Sciatic nerve (tissue), 2 donors: ENCODE data around the gene RNF111. TPM values are rescaled to one million over a fixed set of nuclear protein-coding genes. Genes with fewer than 3 reads are reported as not detected.
"Not testable (repeated sequence)": the region's sequence is repeated elsewhere in the genome, so short reads cannot be mapped to it uniquely, and the experiment has no call there.

ENCODE experiments used
- ATAC-seq: fragments of 200-7000 bp; cut with Tn5 transposase; one replicate; pipeline ENCODE4 v1.9.1; 2020; ENCODE audit warnings: mild to moderate bottlenecking, moderate library complexity
- DNase-seq: peaks from one replicate; pipeline ENCODE4 v3.0.0-alpha.2; 2020; ENCODE audit warnings: low spot score
- intact Hi-C: fragments of 100-400 bp; cut with DNase I; formaldehyde crosslinking; loops from one replicate; pipeline ENCODE4 v1.14.2; 2022
- total RNA-seq: library from RNA; stranded (reverse); fragmentation: NEBNext Ultra II Directional; extraction: Animal tissue kit (Norgen Biotek cat#: 25700); gene quantifications from one replicate; pipeline ENCODE4 v1.2.1, GENCODE V29; 2021
- donor health status: DM: no; HTN: no; CAD: no.
- donor health status: DM: no; HTN: no; CAD: no.

RNF111 gene
- total RNA-seq, 1 donor from 2014 or later = 43.6 TPM

DNA sequence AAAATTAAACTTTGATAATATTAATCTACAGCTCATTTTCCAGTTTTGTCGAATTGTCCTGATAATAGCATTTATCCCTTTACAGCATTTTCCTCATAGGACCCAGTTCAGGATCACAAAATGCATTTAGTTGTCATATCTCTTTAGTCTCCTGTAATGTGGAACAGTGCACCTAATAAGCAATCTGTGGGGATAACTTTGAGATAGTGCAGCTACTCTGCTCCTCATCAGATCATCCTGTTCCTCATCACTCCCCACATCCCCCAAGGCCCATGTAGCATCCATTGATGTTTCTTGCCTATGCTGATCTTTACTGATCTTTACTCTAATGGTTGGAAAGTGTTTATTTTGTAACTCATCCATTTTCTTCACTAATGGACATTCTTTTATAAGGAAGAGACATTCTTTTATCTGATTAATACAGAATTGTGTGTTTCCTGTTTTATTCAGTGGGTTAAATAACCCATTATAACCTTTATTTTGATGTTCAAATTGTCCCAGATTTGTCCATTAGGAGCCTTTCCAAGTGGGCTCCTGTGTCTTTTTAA is 7.5 kb downstream of the RNF111 start:
- no peak for DNase-seq
- ATAC-seq = no peak
- intact Hi-C loops = no loop called here

DNA sequence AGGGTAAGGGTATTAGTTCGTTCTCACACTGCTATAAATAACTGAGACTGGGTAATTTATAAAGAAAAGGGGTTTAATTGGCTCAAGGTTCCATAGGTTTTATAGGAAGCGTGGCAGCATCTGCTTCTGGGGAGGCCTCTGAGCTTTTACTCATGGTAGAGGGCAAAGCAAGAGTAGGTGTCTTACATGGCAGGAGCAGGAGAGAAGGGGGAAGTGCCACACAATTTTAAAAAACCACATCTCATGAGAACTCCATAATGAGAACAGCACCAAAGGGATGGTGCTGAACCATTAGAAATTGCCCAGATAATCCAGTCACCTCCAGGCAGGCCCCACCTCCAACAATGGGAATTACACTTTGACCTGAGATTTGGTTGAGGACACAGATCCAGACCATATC is 12.2 kb downstream of the RNF111 start:
- no peak for ATAC-seq
- intact Hi-C loops = no loop called here
- no peak for DNase-seq

DNA sequence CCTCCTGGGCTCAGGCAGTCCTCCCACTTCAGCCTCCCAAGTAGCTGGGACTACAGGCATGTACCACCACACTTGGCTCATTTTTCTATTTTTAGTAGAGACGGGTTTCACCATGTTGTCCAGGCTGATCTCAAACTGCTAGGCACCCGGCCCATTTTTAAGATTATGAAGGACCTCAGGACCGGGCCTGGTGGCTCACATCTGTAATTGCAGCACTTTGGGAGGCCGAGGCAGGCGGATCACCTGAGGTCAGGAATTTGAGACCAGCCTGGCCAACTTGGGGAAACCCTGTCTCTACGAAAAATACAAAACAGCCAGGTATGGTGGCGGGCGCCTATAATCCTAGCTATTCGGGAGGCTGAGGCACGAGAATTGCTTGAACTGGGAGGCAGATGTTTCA is 12.8 kb downstream of the RNF111 start:
- ATAC-seq, intact Hi-C loops, DNase-seq: not testable (repeated sequence)

DNA sequence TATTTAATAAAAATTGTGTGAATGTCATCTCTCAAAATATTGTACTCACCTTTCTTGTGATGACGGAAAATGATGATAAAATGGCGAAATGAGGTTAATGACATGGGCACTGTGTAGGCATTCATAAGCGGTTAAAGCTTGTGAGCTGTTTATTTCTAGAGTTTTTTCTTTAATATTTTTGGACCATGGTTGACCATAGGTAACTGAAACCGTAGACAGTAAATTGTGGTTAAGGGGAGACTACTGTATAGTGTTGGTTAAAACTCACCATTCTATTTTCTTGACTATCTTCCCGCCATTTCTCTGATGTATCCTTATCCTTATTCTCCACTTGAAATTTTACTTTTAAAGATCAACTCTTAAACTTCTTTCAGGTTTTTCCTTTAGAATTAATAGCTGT is 14.5 kb downstream of the RNF111 start:
- no peak for DNase-seq
- intact Hi-C loops = no loop called here

DNA sequence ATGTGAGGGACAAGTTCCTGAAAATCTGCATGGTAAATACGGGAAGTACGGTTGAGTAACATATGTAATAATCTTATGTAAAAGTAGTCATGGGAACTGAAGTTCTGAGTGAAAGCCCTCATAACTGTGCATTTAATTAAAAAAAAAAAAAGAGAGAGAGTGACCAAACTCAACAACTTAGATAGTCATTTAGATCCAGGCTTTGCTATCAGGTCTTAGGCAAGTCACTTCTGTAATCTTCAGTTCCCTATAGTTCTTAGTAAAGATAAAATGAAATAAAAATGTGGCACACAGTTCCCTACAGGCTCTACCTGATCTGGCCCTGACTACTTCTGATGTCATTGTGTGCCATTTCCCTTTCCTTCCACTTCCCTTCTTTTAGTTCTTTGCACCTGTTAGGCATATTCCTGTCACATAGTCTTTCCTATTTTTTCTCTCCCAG is 15.0 kb downstream of the RNF111 start:
- intact Hi-C loops = no loop called here
- DNase-seq = no peak
- ATAC-seq = no peak

More for the DNA sequence above, 14.5 kb downstream of the RNF111 start:
- no peak for ATAC-seq

DNA sequence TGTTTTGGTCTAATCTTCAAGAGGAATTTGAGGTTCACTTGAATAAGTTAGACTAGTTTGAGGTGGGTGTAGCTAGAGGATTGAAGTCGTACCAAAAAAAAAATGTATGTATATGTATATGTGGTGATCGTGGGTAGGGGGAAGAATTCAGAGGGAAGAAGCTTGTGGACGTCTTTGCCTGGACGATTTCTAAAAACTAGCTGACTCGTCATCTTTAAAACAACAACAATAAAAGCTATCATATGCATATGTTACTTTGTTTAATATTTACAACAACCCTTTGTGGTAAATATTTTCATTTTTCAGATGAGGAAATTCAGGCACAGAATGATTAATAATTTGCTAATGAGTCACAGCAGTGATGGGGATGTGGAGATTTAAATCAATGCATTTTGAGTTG is 18.1 kb downstream of the RNF111 start:
- DNase-seq = no peak
- ATAC-seq = no peak
- intact Hi-C loops = no loop called here

DNA sequence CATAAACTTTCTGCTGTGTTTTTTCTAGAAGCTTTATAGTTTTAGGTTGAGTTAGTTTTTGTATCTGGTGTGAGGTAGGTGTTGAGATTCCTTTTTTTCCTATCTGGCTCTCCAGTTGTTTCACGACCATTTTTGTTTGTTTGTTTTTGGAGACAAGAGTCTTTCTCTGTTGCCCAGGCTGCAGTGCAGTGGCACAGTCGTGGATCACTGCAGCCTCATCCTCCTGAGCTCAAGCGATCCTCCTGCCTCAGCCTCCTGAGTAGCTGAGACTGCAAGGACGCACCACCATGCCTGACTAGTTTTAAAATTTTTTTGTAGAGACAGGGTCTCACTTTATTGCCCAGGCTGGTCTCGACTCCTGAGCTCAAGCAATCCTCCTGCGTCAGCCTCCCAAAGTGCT is 20.6 kb downstream of the RNF111 start:
- DNase-seq (no peak), ATAC-seq (no peak)
- intact Hi-C loops = no loop called here

DNA sequence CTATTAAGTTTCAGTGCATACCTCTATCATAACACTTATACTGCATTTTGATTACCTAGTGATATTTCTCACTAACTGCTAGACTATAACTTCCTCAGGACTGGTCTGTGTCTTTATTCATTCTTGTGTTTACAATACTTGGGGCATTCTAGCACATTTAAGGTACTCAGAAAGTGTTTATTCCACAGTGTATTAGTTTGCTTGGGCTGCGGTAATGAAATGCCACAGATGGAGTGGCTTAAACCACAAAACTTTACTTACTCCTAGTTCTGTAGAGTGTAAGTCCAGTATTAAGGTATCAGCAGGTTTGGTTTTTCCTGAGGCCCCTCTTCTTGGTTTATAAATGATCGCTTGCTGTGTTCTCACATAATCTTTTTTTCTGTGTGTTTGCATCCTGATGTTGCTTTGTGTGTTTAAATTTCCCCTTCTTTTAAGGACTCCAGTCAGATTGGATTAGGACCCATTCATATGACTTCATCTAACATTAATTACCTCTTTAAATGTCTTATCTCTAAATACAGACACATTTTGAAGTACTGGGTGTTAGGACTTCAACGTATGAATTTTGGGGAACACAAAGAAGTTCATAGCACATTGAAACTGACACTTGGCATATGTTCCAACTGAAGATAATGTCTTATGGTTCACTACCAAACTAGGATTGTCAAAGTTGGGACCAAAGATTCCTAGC is 23.9 kb downstream of the RNF111 start:
- ATAC-seq = no peak
- no peak for DNase-seq
- intact Hi-C loops = no loop called here

DNA sequence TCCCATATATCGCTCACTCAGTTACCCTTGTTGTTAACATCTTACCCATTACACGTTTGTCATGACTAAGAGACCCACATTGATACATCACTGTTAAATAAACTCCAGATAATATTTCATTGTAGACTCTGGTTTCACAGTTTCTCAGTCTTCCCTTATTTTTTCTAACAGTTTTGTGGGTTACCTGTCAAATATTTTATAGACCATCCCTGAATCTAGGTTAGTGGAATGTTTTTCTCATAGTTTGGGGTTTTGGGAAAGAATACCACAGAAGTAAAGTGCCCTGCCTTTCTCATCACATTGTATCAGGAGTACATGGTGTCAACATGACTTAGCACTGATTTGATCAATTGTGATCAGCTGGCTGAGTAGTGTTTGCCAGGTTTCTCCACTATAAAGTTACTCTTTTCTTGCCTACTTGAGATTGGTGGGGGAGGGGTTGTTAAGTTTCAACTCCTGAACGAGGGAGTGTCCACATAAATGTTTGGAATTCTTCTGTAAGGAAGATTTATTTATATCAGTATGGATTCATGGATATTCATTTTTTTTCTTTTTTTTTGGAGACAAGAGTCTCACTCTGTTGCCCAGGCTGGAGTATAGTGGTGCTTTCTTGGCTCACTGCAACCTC is 25.9 kb downstream of the RNF111 start:
- no peak for ATAC-seq
- intact Hi-C loops = no loop called here
- DNase-seq = no peak

DNA sequence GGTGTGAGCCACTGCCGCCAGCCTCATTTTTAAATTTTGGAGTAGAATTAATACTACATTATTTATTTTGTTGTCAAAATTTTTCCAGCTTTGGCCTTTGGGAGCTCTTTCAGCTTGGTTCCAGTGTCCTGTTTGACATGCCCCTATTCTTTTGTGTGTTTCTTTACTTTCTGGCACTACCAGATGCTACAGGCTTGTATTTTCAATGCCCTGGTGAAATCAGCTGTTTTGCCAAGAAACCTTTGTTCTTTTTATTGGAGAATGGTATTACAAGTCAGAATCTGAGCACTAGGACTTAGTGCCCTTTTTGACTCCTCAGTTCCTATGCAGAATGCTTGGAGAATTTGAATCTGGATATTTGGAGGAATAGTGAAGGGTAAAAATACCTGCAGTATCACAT is 26.6 kb downstream of the RNF111 start:
- intact Hi-C loops = no loop called here
- ATAC-seq = no peak
- no peak for DNase-seq

DNA sequence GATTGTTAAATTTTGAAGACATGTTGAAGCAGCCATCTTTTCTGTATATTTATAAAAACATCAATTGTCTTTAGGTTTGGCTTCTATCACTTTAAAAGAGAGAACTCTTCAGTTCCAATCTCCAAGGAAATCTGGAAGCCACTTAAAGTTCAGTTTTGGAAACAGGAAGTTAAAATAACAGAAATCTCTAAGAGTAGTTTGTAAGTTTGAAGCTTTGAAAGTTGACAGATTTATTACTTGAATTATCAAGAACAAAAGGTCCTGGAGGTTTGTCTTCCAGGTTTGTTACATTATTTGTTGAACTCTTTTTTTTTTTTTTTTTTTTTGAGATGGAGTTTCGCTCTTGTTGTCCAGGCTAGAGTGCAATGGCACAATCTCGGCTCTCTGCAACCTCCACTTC is 30.0 kb downstream of the RNF111 start:
- DNase-seq = no peak
- no peak for ATAC-seq
- intact Hi-C loops = no loop called here

DNA sequence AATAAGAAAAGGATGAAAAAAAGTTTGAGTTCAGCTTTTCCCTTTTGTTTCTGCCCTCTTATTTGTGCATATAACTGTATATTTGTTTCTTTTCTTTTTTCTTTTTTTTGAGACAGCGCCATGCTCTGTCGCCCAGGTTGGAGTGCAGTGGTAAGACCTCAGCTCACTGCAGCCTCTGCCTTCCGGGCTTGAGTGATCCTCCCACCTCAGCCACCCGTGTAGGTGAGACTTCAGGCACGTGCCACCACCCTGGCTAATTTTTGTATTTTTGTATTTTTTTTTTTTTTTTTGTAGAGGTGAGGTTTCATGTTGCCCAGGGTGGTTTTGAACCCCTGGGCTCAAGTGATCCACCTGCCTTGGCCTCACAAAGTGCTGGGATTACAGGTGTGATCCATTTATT is 31.4 kb downstream of the RNF111 start:
- ATAC-seq (no peak), DNase-seq (no peak)
- intact Hi-C loops = no loop called here

DNA sequence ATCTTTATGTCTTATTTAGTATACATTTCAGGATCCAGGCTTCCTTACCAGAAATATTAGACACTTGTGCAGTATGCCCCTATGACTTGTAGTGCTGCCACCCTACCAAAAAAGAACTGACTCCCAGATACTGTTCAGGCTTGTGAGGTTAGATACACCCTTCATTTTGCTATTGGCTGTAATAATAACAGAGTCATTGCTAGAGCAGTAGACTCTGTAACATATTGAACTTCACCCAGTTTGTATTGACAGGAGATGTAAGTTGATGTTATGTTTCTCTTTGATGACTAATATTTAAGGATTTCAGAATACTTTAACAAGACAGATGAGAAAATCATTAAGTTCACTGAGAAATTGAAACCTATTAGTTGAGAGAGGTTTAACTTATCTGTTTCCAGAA is 32.9 kb downstream of the RNF111 start:
- DNase-seq (no peak), ATAC-seq (no peak)
- intact Hi-C loops = no loop called here

DNA sequence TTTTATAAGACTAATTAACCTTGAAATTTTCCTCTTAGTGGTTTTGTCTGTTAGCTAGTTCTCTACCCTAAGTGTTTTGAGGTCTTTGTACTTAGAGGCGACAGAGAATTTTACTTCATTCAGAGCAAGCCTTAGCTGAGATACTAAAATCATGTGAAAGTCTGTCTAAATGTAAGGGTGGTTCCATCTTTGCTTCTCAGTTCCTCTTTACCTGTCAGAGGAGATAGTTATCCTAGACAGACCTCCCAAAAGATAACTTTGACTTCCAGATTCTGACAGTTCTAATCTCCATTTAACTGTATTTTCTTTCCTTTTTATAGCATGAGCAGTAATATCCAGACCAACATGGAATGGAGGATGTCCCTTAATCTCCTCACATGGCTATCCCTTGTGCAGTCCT is 34.7 kb downstream of the RNF111 start:
- intact Hi-C loops = no loop called here
- no peak for DNase-seq
- no peak for ATAC-seq

DNA sequence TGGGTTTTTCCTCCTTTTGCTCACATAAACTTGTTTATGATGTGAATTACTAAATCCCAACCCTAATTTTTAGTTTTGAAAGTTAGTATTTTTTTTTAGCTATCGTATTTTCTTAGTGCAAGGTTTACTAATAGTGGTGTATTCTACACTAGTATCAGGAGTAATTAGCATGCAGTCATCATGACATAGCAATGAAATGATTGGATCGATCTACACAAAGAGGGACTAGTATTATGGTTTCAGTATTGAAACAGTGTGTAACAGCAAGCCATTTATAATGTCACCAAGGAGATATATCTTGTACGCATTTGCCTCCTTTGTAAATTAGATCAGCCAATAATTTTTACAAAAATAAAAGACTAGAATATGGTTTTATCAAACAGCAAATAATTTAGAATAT is 38.7 kb downstream of the RNF111 start:
- DNase-seq (no peak), ATAC-seq (no peak)
- intact Hi-C loops = no loop called here

DNA sequence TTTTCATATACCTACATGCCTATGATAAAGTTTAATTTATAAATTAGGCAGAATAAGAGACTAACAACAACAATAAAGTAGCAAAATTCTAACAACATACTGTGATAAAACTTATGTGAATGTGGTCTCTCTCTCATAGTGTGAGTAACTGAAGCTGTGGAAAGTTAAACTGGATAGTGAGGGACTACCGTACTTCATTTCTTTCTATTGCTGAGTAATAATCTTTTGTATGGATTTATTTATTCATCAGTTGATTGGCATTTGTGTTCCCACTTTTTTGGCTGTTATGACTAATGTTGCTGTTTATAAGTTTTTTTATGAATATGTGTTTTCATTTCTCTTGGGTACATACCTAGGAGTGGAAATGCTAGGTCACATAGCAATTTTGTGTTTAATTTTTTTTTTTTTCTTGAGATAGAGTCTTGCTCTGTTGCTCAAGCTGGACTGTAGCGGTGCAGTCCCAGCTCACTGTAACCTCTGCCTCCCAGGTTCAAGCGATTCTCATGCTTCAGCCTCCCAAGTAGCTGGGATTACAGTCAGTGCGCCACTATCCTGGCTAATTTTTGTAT is 41.0 kb downstream of the RNF111 start:
- no peak for DNase-seq
- intact Hi-C loops = no loop called here
- ATAC-seq = no peak

DNA sequence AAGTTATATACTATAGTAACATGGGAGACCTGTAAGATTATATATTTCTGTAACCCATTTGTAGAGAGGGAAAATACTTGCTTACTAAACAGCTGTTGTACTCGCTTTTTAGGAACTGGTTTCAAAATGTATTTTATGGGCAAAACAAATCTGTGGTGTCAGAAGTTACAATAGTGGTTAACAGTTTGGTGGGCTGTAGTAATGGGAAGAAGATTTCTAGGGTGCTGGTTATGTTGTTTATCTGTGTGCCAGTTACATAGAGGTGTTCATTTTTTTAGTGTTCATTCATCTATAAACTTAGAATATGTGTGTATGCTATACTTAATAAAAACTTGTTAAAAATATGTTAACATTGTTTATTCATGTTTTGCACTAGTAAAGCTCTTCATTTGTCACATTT is 42.1 kb downstream of the RNF111 start:
- intact Hi-C loops = no loop called here
- ATAC-seq (no peak), DNase-seq (no peak)

DNA sequence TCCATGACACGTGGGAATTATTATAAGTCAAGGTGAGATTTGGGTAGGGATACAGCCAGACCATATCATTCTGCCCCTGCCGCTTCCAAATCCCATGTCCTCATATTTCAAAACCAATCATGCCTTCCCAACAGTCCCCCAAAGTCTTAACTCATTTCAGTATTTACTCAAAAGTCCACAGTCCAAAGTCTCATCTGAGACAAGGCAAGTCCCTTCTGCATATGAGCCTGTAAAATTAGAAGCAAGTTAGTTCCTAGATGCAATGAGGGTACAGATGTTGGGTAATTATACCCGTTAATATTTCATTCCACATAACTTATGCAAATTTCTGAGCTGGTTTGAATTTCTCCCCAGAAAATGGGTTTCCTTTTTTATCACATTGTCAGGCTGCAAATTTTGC is 47.7 kb downstream of the RNF111 start:
- intact Hi-C loops = no loop called here
- ATAC-seq (no peak), DNase-seq (no peak)

DNA sequence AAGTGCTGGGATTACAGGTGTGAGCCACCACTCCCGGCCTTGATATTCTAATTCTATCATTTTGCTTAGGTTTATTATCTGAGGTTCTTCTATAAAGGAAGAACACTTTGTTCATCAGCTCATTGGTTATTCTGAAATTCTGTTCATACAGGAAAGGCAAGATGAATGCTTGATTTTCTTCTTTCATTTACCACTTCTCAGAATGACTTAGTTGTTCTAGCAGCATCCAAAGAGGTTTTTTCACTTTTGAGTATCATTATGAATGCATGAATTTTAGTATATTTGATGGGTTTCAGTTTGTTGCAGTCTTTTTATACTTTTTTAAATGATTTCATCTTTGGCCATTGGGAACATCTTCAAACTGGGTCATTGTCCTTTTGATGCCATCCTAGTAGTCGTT is 51.8 kb downstream of the RNF111 start:
- intact Hi-C loops = no loop called here
- no peak for ATAC-seq
- DNase-seq = no peak

DNA sequence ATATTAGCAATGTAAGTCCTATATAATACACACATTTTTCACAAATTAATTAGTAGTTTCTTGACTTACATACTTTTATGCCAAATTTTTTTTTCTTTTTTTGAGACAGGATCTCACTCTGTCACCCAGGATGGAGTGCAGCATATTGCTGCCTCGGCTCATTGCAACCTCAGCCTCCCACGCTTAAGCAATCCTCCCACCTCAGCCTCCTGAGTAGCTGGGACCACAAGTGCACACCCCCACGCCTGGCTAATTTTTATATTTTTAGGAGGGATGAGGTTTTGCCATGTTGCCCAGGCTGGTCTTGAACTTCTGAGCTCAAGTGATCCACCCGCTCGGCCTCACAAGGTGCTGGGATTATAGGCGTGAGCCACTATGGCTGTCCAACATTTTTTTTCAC is 54.6 kb downstream of the RNF111 start:
- DNase-seq (no peak), ATAC-seq (no peak)
- intact Hi-C loops = no loop called here

DNA sequence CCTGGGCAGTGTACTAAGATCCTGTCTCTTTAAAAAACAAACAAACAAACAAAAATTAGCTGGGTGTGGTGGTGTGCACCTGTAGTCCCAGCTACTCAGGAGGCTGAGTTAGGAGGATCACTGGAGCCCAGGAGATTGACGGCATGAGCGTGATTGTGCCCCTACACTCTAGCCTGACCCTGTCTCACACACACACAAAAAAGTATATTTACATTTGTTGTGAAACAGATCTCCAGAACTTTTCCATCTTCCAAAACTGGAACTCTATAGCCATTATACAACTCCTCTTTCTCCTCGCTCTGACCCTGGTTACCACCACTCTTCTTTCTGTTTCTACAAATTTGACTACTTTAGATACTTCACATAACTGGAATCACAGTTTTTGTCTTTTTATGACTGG is 61.4 kb downstream of the RNF111 start:
- intact Hi-C loops = no loop called here
- ATAC-seq = no peak
- DNase-seq = no peak
